Chondrocyte (in vitro differentiated cells): ENCODE data around the gene SAMD9L. TPM values are rescaled to one million over a fixed set of nuclear protein-coding genes. Genes with fewer than 3 reads are reported as not detected.

Experiments used
- DNase-seq: peaks from one replicate; pipeline ENCODE4 v3.0.0; 2021; ENCODE audit warnings: mixed read lengths, low spot score
- H3K27ac Mint-ChIP-seq: one replicate; pipeline ENCODE4 v1.8.0; 2021; ENCODE audit warnings: mild to moderate bottlenecking, moderate library complexity, mixed read lengths; ENCODE audit not compliant: unreplicated experiment
- H3K27me3 Mint-ChIP-seq: 2 replicates; pipeline ENCODE4 v1.8.0; 2021; ENCODE audit warnings: low read depth, mixed read lengths
- H3K36me3 Mint-ChIP-seq: 2 replicates; pipeline ENCODE4 v1.8.0; 2021; ENCODE audit warnings: low read depth, mixed read lengths
- H3K4me1 Mint-ChIP-seq: 2 replicates; pipeline ENCODE4 v1.8.0; 2021; ENCODE audit warnings: low read depth, mild to moderate bottlenecking, mixed read lengths
- H3K4me3 Mint-ChIP-seq: one replicate; pipeline ENCODE4 v1.8.0; 2021; ENCODE audit warnings: mild to moderate bottlenecking, moderate library complexity, mixed read lengths; ENCODE audit not compliant: unreplicated experiment
- H3K9me3 Mint-ChIP-seq: 2 replicates; pipeline ENCODE4 v1.8.0; 2021; ENCODE audit warnings: low read depth, mixed read lengths
- total RNA-seq: library from RNA; stranded (reverse); gene quantifications from 3 replicates; pipeline ENCODE4 v1.2.1, GENCODE V29; 2021
- TF ChIP-seq, protein P1 (sequence below): fragments of 200-600 bp; sonication (generic); IDR thresholded peaks from 2 replicates; pipeline ENCODE4 v1.5.0; 2021; ENCODE audit warnings: antibody characterized with exemption, mild to moderate bottlenecking, moderate library complexity

SAMD9L gene
- total RNA-seq, 1 donor from 2014 or later, result 6.9 TPM

DNA sequence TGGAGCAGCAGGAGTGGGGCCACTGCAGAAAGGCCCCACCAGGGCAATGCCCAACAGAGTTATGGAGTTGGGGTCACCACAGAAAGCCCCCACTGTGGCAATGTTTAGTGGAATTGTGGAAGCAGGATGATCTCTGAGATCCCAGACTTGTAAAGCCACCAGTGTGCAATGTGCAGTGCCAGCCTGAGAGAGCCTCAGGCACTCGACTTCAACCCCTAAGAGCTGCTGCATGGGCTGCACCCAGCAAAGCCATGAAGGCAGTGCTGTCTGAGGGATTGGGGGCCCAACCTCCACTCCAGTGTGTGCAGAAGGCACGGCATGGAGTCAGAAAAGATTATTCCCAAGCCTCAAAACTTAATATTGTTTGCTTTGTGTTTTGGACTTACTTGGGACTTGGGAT is 50.8 kb downstream of the SAMD9L start:
- DNase-seq, result no peak
- Mint-ChIP-seq H3K27me3 (peaks cover 36% of the 10 kb centered on the region), H3K9me3 (peaks cover 22% of the 10 kb centered on the region), H3K4me3 (no peak overlapping the region), H3K36me3 (peaks cover 14% of the 10 kb centered on the region), H3K4me1 (no peaks in the 10 kb centered on the region), H3K27ac (no peak overlapping the region)
- TF ChIP-seq, protein P1, sequence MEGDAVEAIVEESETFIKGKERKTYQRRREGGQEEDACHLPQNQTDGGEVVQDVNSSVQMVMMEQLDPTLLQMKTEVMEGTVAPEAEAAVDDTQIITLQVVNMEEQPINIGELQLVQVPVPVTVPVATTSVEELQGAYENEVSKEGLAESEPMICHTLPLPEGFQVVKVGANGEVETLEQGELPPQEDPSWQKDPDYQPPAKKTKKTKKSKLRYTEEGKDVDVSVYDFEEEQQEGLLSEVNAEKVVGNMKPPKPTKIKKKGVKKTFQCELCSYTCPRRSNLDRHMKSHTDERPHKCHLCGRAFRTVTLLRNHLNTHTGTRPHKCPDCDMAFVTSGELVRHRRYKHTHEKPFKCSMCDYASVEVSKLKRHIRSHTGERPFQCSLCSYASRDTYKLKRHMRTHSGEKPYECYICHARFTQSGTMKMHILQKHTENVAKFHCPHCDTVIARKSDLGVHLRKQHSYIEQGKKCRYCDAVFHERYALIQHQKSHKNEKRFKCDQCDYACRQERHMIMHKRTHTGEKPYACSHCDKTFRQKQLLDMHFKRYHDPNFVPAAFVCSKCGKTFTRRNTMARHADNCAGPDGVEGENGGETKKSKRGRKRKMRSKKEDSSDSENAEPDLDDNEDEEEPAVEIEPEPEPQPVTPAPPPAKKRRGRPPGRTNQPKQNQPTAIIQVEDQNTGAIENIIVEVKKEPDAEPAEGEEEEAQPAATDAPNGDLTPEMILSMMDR, result no peak

DNA sequence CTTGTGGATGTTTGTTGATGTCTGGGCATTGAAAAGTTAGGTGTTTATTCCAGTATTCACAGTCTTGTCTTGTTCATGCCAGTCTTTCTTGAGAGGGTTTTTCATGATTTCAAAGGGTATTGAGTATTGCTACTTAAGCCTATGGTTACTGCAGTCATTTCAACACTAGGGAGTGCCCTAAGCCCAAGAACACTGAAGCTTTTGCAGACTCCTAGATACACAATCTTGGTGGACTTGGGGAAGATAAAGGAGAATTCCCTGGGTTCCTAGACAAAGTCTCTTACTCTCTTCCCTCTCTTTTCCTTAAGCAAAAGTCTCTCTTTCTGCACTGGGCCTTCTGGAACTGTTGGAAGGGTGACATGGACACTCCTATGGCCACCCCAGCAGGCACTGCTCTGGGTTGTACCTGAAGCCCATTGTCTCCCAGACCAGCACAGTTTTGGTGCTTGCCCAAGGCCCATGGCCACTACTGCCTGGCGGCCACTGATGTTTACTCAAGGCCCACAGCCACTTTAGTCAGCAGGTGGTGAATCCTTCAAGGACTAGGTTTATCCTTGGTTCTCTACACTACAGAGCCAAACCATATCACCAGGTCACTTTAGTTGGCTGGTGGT is 55.3 kb downstream of the SAMD9L start:
- Mint-ChIP-seq H3K9me3 (peaks cover 7% of the 10 kb centered on the region), H3K4me3 (no peak overlapping the region), H3K4me1 (no peaks in the 10 kb centered on the region), H3K27me3 (peaks cover 56% of the 10 kb centered on the region), H3K27ac (no peak overlapping the region), H3K36me3 (peaks cover 2% of the 10 kb centered on the region)
- TF ChIP-seq, protein P1, result peak; percentile 75
- no peak for DNase-seq

Other genes starting within 250 kb of the SAMD9L start
- gene SAMD9, start 30.4 kb downstream of the SAMD9L start, total RNA-seq, result 4.2 to 13.8 TPM (median 5.0 TPM) in 3 replicates
- gene HEPACAM2, start 78.1 kb upstream of the SAMD9L start, total RNA-seq, result not detected in 3 replicates
- 16.7 to 24.7 TPM (median 17.4 TPM) in 3 replicates for gene VPS50, start 84.0 kb upstream of the SAMD9L start, total RNA-seq